AG10803 (cell line): Measurements from ENCODE around the gene SAP25.
"Not testable (repeated sequence)": the region's sequence is repeated elsewhere in the genome, so short reads cannot be mapped to it uniquely, and the experiment has no call there.

Experiments
- DNase-seq: peaks from one replicate; pipeline ENCODE4 v3.0.0; 2010; ENCODE audit warnings: low read depth
- H3K4me3 ChIP-seq: 2 replicates; pipeline ENCODE4 v1.5.1; 2011; ENCODE audit warnings: mild to moderate bottlenecking, low read length, control low read depth
- CTCF ChIP-seq: conservative IDR thresholded peaks from 2 replicates; pipeline ENCODE4 v1.5.1; 2011; ENCODE audit warnings: mild to moderate bottlenecking, low read length, control low read depth, inconsistent platforms

Gene SAP25

GRCh38 chr7:100545360-100546128, 28.2 kb downstream of the SAP25 start:
- H3K4me3 ChIP-seq = no peak overlapping the region
- peak; percentile 36 for TF ChIP-seq CTCF
- peak; percentile 74 for DNase-seq

GRCh38 chr7:100544967-100545359, 28.7 kb downstream of the SAP25 start:
- DNase-seq = no peak
- no peak overlapping the region for H3K4me3 ChIP-seq

GRCh38 chr7:100544386-100544785, 29.3 kb downstream of the SAP25 start:
- H3K4me3 ChIP-seq = no peak overlapping the region

More at GRCh38 chr7:100544967-100545359, 28.7 kb downstream of the SAP25 start:
- TF ChIP-seq CTCF = no peak

GRCh38 chr7:100543586-100543985, 30.1 kb downstream of the SAP25 start:
- no peak overlapping the region for H3K4me3 ChIP-seq
- no peak for DNase-seq
- TF ChIP-seq CTCF = no peak

More at GRCh38 chr7:100544386-100544785, 29.3 kb downstream of the SAP25 start:
- DNase-seq = no peak
- TF ChIP-seq CTCF = no peak

GRCh38 chr7:100541309-100541708, 32.4 kb downstream of the SAP25 start:
- not testable (repeated sequence) for H3K4me3 ChIP-seq, DNase-seq

- no peak for DNase-seq
- peak overlapping the region; percentile 75; the same call in 1 of the 2 replicates for H3K4me3 ChIP-seq
- TF ChIP-seq CTCF = no peak
Measured at GRCh38 chr7:100540073-100540723, 33.5 kb downstream of the SAP25 start.

- peak overlapping the region; percentile 75 for H3K4me3 ChIP-seq
- no peak for TF ChIP-seq CTCF
- no peak for DNase-seq
Measured at GRCh38 chr7:100539436-100540006, 34.2 kb downstream of the SAP25 start.
